ENCODE data around the gene PNN.
"Not testable (repeated sequence)": the region's sequence is repeated elsewhere in the genome, so short reads cannot be mapped to it uniquely, and the experiment has no call there.

PNN gene

GRCh38 chr14:39181026-39181692, 6.1 kb downstream of the PNN start:
- Histone ChIP-seq H4K8ac (ENCODE audit: low read depth, low read length) (no peak overlapping the region), H2BK12ac (ENCODE audit: low read length) (no peak overlapping the region), H3K14ac (ENCODE audit: low read length) (no peak overlapping the region), H3K27ac (ENCODE audit: low read depth, low read length) (no peak overlapping the region), H4K12ac (ENCODE audit: low read depth, low read length) (no peak overlapping the region), H3K18ac (ENCODE audit: low read length) (no peak overlapping the region), H2AK5ac (ENCODE audit: low read length) (no peak overlapping the region), H3K36me3 (ENCODE audit: control insufficient read depth in 1 of 2, insufficient read depth in 2 of 2, low read length in 2 of 2) (peaks cover 34 to 45% of the 10 kb centered on the region in 2 experiments), H4K91ac (ENCODE audit: low read depth, low read length) (no peak overlapping the region), H3K4me2 (ENCODE audit: low read length) (no peak overlapping the region), H3K9me3 (ENCODE audit: insufficient read depth, low read depth, low read length) (peaks cover 2% of the 10 kb centered on the region), H3K79me2 (ENCODE audit: control insufficient read depth, insufficient read depth, low read length, poor library complexity) (peaks cover 2% of the 10 kb centered on the region), H3K27me3 (ENCODE audit: insufficient read depth, low read length) (no peaks in the 10 kb centered on the region), H3K9ac (ENCODE audit: low read length) (no peak overlapping the region), H3K4me1 (ENCODE audit: control insufficient read depth in 1 of 2, insufficient read depth in 2 of 2, low read length in 2 of 2) (peaks cover 0 to 2% of the 10 kb centered on the region in 2 experiments), H3K4ac (ENCODE audit: low read depth, low read length) (no peak overlapping the region), H2AFZ (ENCODE audit: insufficient read depth, low read length, poor library complexity) (no peak overlapping the region), H3K79me1 (ENCODE audit: low read length) (no peaks in the 10 kb centered on the region), H3K23ac (ENCODE audit: low read length) (no peak overlapping the region), H3K4me3 (ENCODE audit: low read depth, low read length) (no peak overlapping the region), H2BK120ac (ENCODE audit: insufficient read depth, low read length, poor library complexity) (no peak overlapping the region), H2BK5ac (ENCODE audit: low read depth, low read length, poor library complexity) (no peak overlapping the region)
- no CpG with 5 or more reads among the region's 7 CpGs for WGBS (ENCODE audit: extremely low coverage, insufficient coverage, insufficient read length)
- DNase-seq = no peak

DNA sequence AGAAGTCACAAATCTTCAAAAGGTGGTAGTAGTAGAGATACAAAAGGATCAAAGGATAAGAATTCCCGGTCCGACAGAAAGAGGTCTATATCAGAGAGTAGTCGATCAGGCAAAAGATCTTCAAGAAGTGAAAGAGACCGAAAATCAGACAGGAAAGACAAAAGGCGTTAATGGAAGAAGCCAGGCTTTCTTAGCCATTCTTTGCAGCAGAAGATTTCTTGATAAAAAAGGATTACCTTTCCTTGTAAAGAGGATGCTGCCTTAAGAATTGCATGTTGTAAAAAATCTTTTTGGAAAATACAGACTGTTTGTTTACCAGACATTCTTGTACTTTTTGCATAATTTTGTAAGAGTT, 6.6 kb downstream of the PNN start:
- H2AFZ ChIP-seq (ENCODE audit: insufficient read depth, low read length, poor library complexity) = no peak overlapping the region
- H3K36me3 ChIP-seq (ENCODE audit: control insufficient read depth in 1 of 2, insufficient read depth in 2 of 2, low read length in 2 of 2) = peaks cover 34 to 45% of the 10 kb centered on the region in 2 experiments
- no peak overlapping the region for H2BK5ac ChIP-seq (ENCODE audit: low read depth, low read length, poor library complexity)
- no peak overlapping the region for H3K4me3 ChIP-seq (ENCODE audit: low read depth, low read length)
- H4K12ac ChIP-seq (ENCODE audit: low read depth, low read length) = no peak overlapping the region
- H3K23ac ChIP-seq (ENCODE audit: low read length) = no peak overlapping the region
- H3K14ac ChIP-seq (ENCODE audit: low read length) = no peak overlapping the region
- H2AK5ac ChIP-seq (ENCODE audit: low read length) = no peak overlapping the region
- H3K18ac ChIP-seq (ENCODE audit: low read length) = no peak overlapping the region
- H3K79me1 ChIP-seq (ENCODE audit: low read length) = no peaks in the 10 kb centered on the region
- DNase-seq = no peak
- H3K9ac ChIP-seq (ENCODE audit: low read length) = no peak overlapping the region
- H3K4ac ChIP-seq (ENCODE audit: low read depth, low read length) = no peak overlapping the region
- peaks cover 0 to 2% of the 10 kb centered on the region in 2 experiments for H3K4me1 ChIP-seq (ENCODE audit: control insufficient read depth in 1 of 2, insufficient read depth in 2 of 2, low read length in 2 of 2)
- H3K4me2 ChIP-seq (ENCODE audit: low read length) = no peak overlapping the region
- H3K27me3 ChIP-seq (ENCODE audit: insufficient read depth, low read length) = no peaks in the 10 kb centered on the region
- no peak overlapping the region for H2BK12ac ChIP-seq (ENCODE audit: low read length)
- no peak overlapping the region for H2BK120ac ChIP-seq (ENCODE audit: insufficient read depth, low read length, poor library complexity)
- H4K8ac ChIP-seq (ENCODE audit: low read depth, low read length) = no peak overlapping the region
- H3K79me2 ChIP-seq (ENCODE audit: control insufficient read depth, insufficient read depth, low read length, poor library complexity) = peaks cover 2% of the 10 kb centered on the region
- no CpG with 5 or more reads among the region's 5 CpGs for WGBS (ENCODE audit: extremely low coverage, insufficient coverage, insufficient read length)
- no peak overlapping the region for H3K27ac ChIP-seq (ENCODE audit: low read depth, low read length)
- peaks cover 2% of the 10 kb centered on the region for H3K9me3 ChIP-seq (ENCODE audit: insufficient read depth, low read depth, low read length)
- H4K91ac ChIP-seq (ENCODE audit: low read depth, low read length) = no peak overlapping the region

GRCh38 chr14:39182770-39183684, 8.0 kb downstream of the PNN start:
- H3K4ac ChIP-seq (ENCODE audit: low read depth, low read length) = no peak overlapping the region
- H2BK120ac ChIP-seq (ENCODE audit: insufficient read depth, low read length, poor library complexity) = no peak overlapping the region
- H3K18ac ChIP-seq (ENCODE audit: low read length) = no peak overlapping the region
- H2AK5ac ChIP-seq (ENCODE audit: low read length) = no peak overlapping the region
- no peaks in the 10 kb centered on the region for H3K9me3 ChIP-seq (ENCODE audit: insufficient read depth, low read depth, low read length)
- no peak overlapping the region for H4K12ac ChIP-seq (ENCODE audit: low read depth, low read length)
- H3K36me3 ChIP-seq (ENCODE audit: control insufficient read depth in 1 of 2, insufficient read depth in 2 of 2, low read length in 2 of 2) = peaks cover 29 to 37% of the 10 kb centered on the region in 2 experiments
- no peak overlapping the region for H3K23ac ChIP-seq (ENCODE audit: low read length)
- no peak overlapping the region for H2AFZ ChIP-seq (ENCODE audit: insufficient read depth, low read length, poor library complexity)
- no peaks in the 10 kb centered on the region for H3K79me1 ChIP-seq (ENCODE audit: low read length)
- no peak overlapping the region for H3K9ac ChIP-seq (ENCODE audit: low read length)
- no CpG with 5 or more reads among the region's 1 CpG for WGBS (ENCODE audit: extremely low coverage, insufficient coverage, insufficient read length)
- H4K91ac ChIP-seq (ENCODE audit: low read depth, low read length) = no peak overlapping the region
- DNase-seq = no peak
- no peaks in the 10 kb centered on the region for H3K27me3 ChIP-seq (ENCODE audit: insufficient read depth, low read length)
- H4K8ac ChIP-seq (ENCODE audit: low read depth, low read length) = no peak overlapping the region
- no peaks in the 10 kb centered on the region for H3K4me1 ChIP-seq (ENCODE audit: control insufficient read depth in 1 of 2, insufficient read depth in 2 of 2, low read length in 2 of 2)
- no peak overlapping the region for H3K27ac ChIP-seq (ENCODE audit: low read depth, low read length)
- H3K4me3 ChIP-seq (ENCODE audit: low read depth, low read length) = no peak overlapping the region
- no peak overlapping the region for H2BK12ac ChIP-seq (ENCODE audit: low read length)
- H2BK5ac ChIP-seq (ENCODE audit: low read depth, low read length, poor library complexity) = no peak overlapping the region
- no peak overlapping the region for H3K4me2 ChIP-seq (ENCODE audit: low read length)
- H3K14ac ChIP-seq (ENCODE audit: low read length) = no peak overlapping the region
- no peaks in the 10 kb centered on the region for H3K79me2 ChIP-seq (ENCODE audit: control insufficient read depth, insufficient read depth, low read length, poor library complexity)

GRCh38 chr14:39183685-39184003, 8.6 kb downstream of the PNN start:
- not testable (repeated sequence) for H2BK5ac ChIP-seq (ENCODE audit: low read depth, low read length, poor library complexity); H4K91ac ChIP-seq (ENCODE audit: low read depth, low read length); H3K79me2 ChIP-seq (ENCODE audit: control insufficient read depth, insufficient read depth, low read length, poor library complexity); H3K79me1 ChIP-seq (ENCODE audit: low read length); H3K4me1 ChIP-seq (ENCODE audit: control insufficient read depth in 1 of 2, insufficient read depth in 2 of 2, low read length in 2 of 2); H2BK120ac ChIP-seq (ENCODE audit: insufficient read depth, low read length, poor library complexity); H3K18ac ChIP-seq (ENCODE audit: low read length); H3K9ac ChIP-seq (ENCODE audit: low read length); DNase-seq; H3K23ac ChIP-seq (ENCODE audit: low read length); H3K4me3 ChIP-seq (ENCODE audit: low read depth, low read length); H4K12ac ChIP-seq (ENCODE audit: low read depth, low read length); H3K9me3 ChIP-seq (ENCODE audit: insufficient read depth, low read depth, low read length); H2AK5ac ChIP-seq (ENCODE audit: low read length); H3K4ac ChIP-seq (ENCODE audit: low read depth, low read length); H2BK12ac ChIP-seq (ENCODE audit: low read length); H2AFZ ChIP-seq (ENCODE audit: insufficient read depth, low read length, poor library complexity); H3K14ac ChIP-seq (ENCODE audit: low read length); H3K27ac ChIP-seq (ENCODE audit: low read depth, low read length); H4K8ac ChIP-seq (ENCODE audit: low read depth, low read length); H3K27me3 ChIP-seq (ENCODE audit: insufficient read depth, low read length); H3K4me2 ChIP-seq (ENCODE audit: low read length)
- peaks cover 22 to 31% of the 10 kb centered on the region in 2 experiments for H3K36me3 ChIP-seq (ENCODE audit: control insufficient read depth in 1 of 2, insufficient read depth in 2 of 2, low read length in 2 of 2)
- no CpG with 5 or more reads among the region's 5 CpGs for WGBS (ENCODE audit: extremely low coverage, insufficient coverage, insufficient read length)

Data from trophoblast cell (in vitro differentiated cells and primary cell).